Endothelial cell of umbilical vein (primary cell): ENCODE measurements around the gene CCPG1.

Experiments used
- EZH2 ChIP-seq: IDR thresholded peaks from 2 replicates; pipeline ENCODE4 v1.6.1; 2012; ENCODE audit warnings: borderline replicate concordance, low read depth, mild to moderate bottlenecking, moderate library complexity, low read length, inconsistent platforms; ENCODE audit not compliant: severe bottlenecking
- POLR2AphosphoS5 ChIP-seq: IDR thresholded peaks from 2 replicates; pipeline ENCODE4 v1.6.1; 2012; ENCODE audit warnings: low read depth, mild to moderate bottlenecking, control low read depth, low read length, moderate library complexity; ENCODE audit not compliant: insufficient read depth
- TF ChIP-seq, protein P1 (sequence below), 2 donors: IDR thresholded peaks; 1 replicate in 1 of 2; 2 replicates in 1 of 2; pipeline ENCODE4 v1.5.1; 2011; ENCODE audit warnings: low read length in 2 of 2, mild to moderate bottlenecking in 2 of 2, moderate library complexity in 2 of 2, control low read depth in 1 of 2, inconsistent platforms in 1 of 2, low read depth in 1 of 2; ENCODE audit not compliant: insufficient read depth in 1 of 2; ENCODE audit errors: extremely low read depth in 1 of 2

DNA sequence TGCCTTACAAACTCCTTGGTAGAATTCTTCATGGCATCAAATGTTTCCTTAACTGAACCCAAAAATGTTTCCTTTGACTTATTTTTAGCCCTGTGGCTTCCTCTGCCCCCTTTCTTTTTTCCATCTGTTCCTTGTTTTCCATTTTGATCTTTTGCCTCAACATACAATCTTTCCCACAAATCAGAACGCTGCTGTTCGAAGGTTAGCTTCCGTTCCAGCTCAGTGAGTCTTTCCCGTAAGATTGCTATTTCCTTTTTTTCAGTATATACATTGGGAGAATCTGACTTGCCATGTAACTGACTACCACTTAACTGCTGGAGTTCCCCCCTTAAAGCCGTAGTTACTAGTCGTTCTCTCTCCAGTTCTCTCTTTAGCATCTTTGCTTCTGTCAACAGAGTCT is 47.9 kb downstream of the CCPG1 start:
- TF ChIP-seq, protein P1, sequence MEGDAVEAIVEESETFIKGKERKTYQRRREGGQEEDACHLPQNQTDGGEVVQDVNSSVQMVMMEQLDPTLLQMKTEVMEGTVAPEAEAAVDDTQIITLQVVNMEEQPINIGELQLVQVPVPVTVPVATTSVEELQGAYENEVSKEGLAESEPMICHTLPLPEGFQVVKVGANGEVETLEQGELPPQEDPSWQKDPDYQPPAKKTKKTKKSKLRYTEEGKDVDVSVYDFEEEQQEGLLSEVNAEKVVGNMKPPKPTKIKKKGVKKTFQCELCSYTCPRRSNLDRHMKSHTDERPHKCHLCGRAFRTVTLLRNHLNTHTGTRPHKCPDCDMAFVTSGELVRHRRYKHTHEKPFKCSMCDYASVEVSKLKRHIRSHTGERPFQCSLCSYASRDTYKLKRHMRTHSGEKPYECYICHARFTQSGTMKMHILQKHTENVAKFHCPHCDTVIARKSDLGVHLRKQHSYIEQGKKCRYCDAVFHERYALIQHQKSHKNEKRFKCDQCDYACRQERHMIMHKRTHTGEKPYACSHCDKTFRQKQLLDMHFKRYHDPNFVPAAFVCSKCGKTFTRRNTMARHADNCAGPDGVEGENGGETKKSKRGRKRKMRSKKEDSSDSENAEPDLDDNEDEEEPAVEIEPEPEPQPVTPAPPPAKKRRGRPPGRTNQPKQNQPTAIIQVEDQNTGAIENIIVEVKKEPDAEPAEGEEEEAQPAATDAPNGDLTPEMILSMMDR (IDR thresholded peaks at IDR 0.05; ENCODE audit: extremely low read depth in 1 of 2, insufficient read depth in 1 of 2, low read depth in 1 of 2, low read length in 2 of 2), result no peak
- TF ChIP-seq EZH2 (no peak), POLR2AphosphoS5 (no peak)
